NCI-H510A (cell line): ENCODE measurements around the gene CHAD.

ENCODE experiments used
- DNase-seq: peaks from one replicate; lab custom pipeline; 2025; lab: John Stamatoyannopoulos, UW

The CHAD gene

GRCh38 chr17:50458270-50458669 is 10.4 kb downstream of the CHAD start:
- no peak for DNase-seq

DNA sequence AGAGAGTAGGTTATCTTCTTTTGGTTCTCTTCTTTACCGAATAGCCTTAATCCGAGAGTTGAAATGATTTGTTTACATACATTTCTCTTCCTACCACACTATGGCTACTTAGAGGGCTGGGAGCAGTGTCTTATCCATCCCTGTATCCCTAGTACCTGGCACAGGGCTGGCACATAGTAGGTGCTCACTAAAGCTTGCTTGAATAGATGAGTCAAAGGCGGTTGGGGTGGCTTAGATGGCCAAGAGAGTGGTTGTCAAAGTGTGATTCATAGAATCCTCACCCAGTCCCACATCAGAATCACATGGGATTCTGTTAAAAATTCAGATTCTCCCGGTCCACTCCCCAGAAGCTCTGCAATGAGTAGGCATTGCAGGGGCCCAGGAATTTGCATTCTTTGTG is 11.1 kb downstream of the CHAD start:
- DNase-seq: no peak

- DNase-seq: no peak
These were observed 14.8 kb downstream of the CHAD start for GRCh38 chr17:50453901-50454300.

- DNase-seq: no peak
These were observed 15.9 kb downstream of the CHAD start for GRCh38 chr17:50452630-50453300.

- no peak for DNase-seq
These were observed 16.6 kb downstream of the CHAD start for GRCh38 chr17:50451943-50452629.

DNA sequence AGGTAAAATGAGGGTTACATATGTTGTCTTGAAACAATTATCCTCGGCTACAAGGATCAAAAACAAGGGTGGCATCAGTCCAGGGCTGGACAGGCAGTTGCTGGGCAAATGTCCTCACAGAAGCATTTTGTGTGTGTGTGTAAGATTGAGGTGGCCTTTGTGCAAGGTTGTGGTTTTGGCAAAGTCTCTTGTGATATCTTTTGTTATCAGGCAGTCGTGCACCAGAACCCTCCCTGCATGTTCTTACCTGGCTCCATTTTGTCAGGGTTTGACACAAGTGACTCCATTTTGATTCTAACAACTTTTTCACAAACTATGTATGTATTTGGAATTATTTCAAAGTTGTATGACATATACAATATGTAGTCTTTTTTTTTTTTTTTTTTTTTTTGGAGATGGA is 20.0 kb downstream of the CHAD start:
- no peak for DNase-seq

- peak; percentile 92 for DNase-seq
These were observed 20.6 kb downstream of the CHAD start for GRCh38 chr17:50447870-50448595.

DNA sequence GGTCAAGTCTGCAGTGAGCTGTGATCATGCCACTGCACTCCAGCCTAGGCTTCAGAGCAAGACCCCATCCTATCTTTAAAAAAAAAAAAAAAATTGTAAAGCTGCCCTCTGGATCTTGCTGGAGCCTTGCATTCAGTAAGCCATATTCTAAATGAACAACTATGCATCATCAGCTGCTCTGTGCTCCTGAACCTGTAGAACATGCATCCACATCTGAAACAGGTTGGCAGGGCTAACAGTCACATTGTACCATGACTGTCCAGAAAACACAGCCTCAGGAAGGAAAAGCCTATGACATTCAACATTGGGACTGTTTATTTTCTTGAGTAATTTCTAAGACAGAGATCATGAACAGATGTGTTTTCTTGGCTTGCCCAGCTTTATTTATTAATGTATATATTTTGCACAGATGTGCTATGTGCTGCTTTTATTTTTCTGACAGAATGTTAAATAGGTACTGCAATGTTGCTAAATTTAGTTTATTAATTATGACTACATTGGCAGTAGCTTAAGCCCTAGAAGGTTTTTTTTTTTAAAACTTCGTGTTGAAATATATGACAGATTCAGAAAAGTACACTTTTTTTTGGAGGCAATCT is 22.9 kb downstream of the CHAD start:
- DNase-seq: no peak

DNA sequence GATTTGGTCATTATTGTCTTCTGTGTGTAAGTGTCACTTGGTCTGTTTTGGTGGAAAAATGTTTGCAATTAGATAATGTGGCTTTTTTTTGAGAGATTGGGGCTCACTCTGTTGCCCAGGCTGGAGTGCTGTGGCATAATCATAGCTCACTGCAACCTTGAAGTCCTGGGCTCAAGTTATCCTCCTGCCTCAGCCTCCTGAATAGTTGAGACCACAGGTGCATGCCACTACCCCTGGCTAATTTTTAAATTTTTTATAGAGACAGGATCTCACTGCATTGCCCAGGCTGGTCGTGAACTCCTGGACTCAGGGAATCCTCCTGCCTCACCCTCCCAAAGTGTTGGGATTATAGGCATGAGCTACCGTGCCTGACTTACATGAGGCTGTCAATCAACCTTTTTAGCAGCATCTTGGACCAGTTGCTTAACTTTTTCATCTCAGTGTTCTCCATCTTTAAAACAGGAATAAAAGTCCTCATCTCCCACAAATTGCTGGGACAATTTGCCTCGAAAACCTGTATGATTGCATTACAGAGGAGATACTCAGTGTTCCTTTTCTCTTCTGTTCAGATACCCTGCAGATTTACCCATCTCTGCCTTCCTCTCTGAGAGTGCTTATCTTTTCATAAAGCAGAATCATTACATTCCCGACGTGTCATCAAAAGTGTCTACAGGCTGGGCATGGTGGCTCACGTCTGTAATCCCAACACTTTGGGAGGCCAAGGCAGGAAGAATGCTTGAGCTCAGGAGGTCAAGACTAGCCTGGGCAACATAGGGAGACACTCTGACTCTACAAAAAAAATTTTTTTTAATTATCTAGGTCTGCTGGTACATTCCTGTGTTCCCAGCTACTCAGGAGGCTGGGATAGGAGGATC is 23.6 kb downstream of the CHAD start:
- DNase-seq: no peak

- DNase-seq: no peak
These were observed 25.1 kb downstream of the CHAD start for GRCh38 chr17:50443505-50443974.

DNA sequence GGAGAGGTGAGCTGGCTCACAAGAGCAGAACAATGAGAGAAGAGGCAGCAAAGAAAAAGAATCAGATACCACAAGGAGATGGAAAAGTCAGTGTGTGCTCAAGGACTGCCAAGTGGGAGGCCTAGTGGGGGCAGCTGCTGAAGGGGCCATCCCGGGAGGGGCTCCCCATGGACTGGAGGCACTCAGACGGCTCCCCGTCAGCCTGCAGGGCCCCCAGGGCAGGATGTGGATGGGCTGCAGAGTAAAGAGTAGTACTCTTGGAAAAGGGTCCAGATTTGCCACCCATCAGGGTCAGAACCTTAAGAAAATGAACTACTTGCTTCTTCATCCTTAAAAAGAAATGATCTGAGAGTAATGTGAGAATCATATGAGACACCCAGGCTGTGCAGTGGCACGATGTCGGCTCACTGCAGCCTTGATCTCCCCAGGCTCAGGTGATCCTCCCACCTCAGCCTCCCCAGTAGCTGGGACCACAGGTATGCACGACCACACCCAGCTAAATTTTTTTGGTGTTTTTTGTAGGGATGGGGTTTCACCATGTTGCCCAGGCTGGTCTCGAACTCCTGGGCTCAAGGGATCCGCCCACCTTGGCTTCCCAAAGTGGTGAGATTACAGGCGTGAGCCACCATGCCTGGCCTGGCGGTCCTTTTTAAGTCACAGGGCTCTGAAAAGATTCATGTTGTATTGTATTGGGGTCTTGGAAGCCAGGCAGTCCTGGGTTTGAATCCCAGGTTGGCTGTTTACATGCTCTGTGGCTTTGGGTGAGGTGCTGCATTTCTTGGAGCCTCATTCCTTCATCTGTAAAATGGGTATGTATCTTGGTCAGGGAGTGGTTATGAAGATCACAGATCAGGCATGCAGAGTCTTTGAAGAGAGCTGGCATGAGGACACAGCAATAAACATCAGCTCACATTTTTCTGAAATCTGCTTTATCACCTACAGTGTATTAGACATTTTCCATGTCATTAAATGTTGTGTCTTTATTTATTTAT is 27.5 kb downstream of the CHAD start:
- no peak for DNase-seq

GRCh38 chr17:50440172-50440837 is 28.4 kb downstream of the CHAD start:
- DNase-seq: peak; percentile 77

DNA sequence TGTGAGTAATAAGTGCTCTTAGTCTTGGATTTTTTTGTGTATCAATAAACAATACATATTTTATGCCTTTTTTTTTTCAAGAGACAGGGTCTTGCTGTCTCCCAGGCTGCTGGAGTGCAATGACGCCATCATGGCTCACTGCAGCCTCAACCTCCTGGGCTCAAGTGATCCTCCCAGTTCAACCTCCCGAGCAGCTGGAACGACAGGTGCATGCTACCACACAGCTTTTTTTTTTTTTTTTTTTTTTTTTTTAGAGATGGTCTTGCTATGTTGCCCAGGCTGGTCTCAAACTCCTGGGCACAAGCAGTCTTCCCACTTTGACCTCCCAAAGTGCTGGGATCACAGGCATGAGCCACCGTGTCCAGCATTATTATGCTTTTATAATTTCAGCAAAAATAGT is 29.7 kb downstream of the CHAD start:
- DNase-seq: peak; percentile 38

DNA sequence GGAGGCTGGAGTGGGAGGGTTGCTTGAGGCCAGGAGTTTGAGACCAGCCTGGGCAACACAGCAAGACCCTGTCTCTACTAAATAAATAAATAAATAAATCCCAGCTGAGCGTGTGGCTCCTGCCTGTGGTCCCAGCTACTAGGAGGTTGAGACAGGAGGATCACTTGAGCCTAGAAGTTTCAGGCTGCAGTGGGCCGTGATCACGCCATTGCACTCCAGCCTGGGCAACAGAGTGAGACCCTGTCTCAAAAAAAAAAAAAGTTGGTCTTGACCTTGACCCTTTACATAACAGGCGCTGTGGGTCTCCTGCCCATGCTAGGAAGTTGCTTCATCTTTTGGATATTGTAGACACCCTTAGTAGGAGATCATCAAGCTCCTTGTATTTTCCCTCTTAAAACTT is 31.3 kb downstream of the CHAD start:
- no peak for DNase-seq

DNA sequence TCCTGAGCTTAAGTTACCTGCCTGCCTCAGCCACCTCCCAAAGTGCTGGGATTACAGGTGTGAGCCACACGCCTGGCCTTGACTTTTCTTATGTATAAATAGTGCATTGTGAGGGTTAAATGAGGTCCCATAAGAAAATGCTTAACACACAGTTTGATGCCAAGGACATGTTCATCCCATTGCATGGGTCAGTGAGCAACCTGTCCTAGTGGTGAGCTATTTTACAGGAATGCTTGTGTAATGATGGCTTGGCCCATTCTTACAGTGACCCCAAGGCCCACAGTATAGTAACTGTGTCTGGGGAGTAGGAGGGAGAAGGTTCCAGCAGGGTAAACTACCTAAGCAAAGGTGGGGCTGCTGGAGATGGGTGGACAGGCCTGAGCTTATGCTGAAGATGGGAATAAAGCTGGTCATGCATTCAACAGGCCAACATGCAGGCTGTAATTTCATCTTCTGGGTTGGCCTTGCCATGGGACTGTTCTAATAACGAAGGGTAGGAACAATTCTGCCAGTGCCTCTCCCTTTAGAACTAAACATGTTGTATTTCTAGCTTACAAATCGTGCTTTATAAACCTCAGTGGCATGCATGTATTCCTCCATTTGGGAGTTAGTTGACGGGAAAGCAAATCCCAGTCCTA is 36.4 kb downstream of the CHAD start:
- no peak for DNase-seq

DNA sequence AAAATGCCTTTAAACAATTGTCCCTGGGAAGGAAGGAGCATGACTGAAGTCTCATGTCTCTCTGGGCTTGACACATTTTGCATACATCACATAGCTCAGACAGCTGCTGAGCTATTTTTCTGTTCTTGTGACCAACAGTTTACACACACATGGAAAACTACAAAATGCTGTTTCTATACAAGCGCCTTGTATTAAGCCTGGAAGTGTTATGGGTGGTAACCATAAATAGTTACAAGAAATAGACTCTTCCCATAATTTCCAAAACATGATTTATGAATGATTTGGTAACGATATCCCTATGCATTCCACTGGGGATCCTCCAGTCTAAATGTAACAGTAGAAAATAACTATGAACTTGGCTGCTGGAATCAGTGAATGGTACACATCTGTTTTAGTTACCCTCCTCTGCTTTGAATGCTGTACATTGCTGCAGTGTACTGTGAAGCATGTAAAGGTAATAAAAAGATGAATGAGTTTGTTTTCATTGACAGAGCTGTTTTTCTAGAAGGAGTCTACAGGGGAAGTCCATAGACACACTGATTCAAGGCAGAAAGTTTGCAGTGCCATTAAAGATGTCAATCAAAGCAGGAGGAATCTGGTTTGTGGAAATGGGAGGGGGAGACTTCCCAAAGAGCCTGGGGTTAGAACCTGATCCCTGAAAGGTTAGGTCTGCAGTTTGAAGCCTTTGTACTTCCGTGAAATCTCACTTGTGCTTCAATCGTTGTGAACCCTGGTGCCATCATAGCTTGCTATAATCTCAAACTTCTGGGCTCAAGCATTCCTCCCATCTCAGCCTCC is 37.7 kb downstream of the CHAD start:
- no peak for DNase-seq

GRCh38 chr17:50429793-50430192 is 38.9 kb downstream of the CHAD start:
- DNase-seq: no peak

GRCh38 chr17:50428831-50429424 is 39.8 kb downstream of the CHAD start:
- no peak for DNase-seq
